Measurements from ENCODE around the gene SASH3. TPM values are rescaled to one million over a fixed set of nuclear protein-coding genes. Genes with fewer than 3 reads are reported as not detected.

SASH3 gene
- total RNA-seq, 6 experiments from 2014 or later: 1.7 to 5.7 (median 3.3) TPM

- intact Hi-C loops (cut with DNase I): no loop called here
- Histone ChIP-seq H3K9me3 (no peaks in the 10 kb centered on the region), H3K4me1 (no peaks in the 10 kb centered on the region), H3K27ac (no peak overlapping the region), H3K4me3 (no peak overlapping the region), H3K27me3 (no peaks in the 10 kb centered on the region), H3K36me3 (no peaks in the 10 kb centered on the region)
- ATAC-seq: peak; percentile 44 to 83 (median 68)
- no peak for DNase-seq
- WGBS (ENCODE audit: insufficient coverage, low coverage, low lambda C conversion rate, missing lambda C conversion rate): 33% methylated on average over 4 of the region's 4 CpGs
- TF ChIP-seq, protein P1, sequence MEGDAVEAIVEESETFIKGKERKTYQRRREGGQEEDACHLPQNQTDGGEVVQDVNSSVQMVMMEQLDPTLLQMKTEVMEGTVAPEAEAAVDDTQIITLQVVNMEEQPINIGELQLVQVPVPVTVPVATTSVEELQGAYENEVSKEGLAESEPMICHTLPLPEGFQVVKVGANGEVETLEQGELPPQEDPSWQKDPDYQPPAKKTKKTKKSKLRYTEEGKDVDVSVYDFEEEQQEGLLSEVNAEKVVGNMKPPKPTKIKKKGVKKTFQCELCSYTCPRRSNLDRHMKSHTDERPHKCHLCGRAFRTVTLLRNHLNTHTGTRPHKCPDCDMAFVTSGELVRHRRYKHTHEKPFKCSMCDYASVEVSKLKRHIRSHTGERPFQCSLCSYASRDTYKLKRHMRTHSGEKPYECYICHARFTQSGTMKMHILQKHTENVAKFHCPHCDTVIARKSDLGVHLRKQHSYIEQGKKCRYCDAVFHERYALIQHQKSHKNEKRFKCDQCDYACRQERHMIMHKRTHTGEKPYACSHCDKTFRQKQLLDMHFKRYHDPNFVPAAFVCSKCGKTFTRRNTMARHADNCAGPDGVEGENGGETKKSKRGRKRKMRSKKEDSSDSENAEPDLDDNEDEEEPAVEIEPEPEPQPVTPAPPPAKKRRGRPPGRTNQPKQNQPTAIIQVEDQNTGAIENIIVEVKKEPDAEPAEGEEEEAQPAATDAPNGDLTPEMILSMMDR (IDR thresholded peaks at IDR 0.05): no peak
- no peak for TF ChIP-seq POLR2A (IDR thresholded peaks at IDR 0.05)
These were observed 31.4 kb upstream of the SASH3 start for GRCh38 chrX:129748305-129748704.

GRCh38 chrX:129749069-129749468 lies 30.7 kb upstream of the SASH3 start:
- DNase-seq (no peak), ATAC-seq (no peak)
- TF ChIP-seq, protein P1 (IDR thresholded peaks at IDR 0.05): no peak
- no peak for TF ChIP-seq POLR2A (IDR thresholded peaks at IDR 0.05)
- H3K9me3 ChIP-seq: no peaks in the 10 kb centered on the region
- H3K4me1 ChIP-seq: no peaks in the 10 kb centered on the region
- 79% methylated on average over 2 of the region's 2 CpGs for WGBS (ENCODE audit: insufficient coverage, low coverage, low lambda C conversion rate, missing lambda C conversion rate)
- no peak overlapping the region for H3K27ac ChIP-seq
- no peak overlapping the region for H3K4me3 ChIP-seq
- no peaks in the 10 kb centered on the region for H3K27me3 ChIP-seq
- intact Hi-C loops (cut with DNase I): no loop called here
- no peaks in the 10 kb centered on the region for H3K36me3 ChIP-seq

- no peaks in the 10 kb centered on the region for H3K27me3 ChIP-seq
- H3K36me3 ChIP-seq: no peaks in the 10 kb centered on the region
- intact Hi-C loops (cut with DNase I): no loop called here
- no peak overlapping the region for H3K27ac ChIP-seq
- TF ChIP-seq POLR2A (IDR thresholded peaks at IDR 0.05): no peak
- TF ChIP-seq, protein P1 (IDR thresholded peaks at IDR 0.05): no peak
- ATAC-seq (no peak), DNase-seq (no peak)
- 41% methylated on average over 6 of the region's 8 CpGs for WGBS (ENCODE audit: insufficient coverage, low coverage, low lambda C conversion rate, missing lambda C conversion rate)
- no peaks in the 10 kb centered on the region for H3K4me1 ChIP-seq
- no peak overlapping the region for H3K4me3 ChIP-seq
- H3K9me3 ChIP-seq: no peaks in the 10 kb centered on the region
These were observed 28.8 kb upstream of the SASH3 start for GRCh38 chrX:129750971-129751370.

- no peak for ATAC-seq
- no peaks in the 10 kb centered on the region for H3K4me1 ChIP-seq
- no peak for TF ChIP-seq POLR2A (IDR thresholded peaks at IDR 0.05)
- TF ChIP-seq, protein P1 (IDR thresholded peaks at IDR 0.05): peak in 2 of 4 donors; percentile 7 to 10
- no peak for DNase-seq
- intact Hi-C loops (cut with DNase I): no loop called here
- no peak overlapping the region for H3K27ac ChIP-seq
- H3K9me3 ChIP-seq: no peaks in the 10 kb centered on the region
- no peak overlapping the region for H3K4me3 ChIP-seq
- 28% methylated on average over 11 of the region's 22 CpGs for WGBS (ENCODE audit: insufficient coverage, low coverage, low lambda C conversion rate, missing lambda C conversion rate)
- H3K36me3 ChIP-seq: no peaks in the 10 kb centered on the region
- H3K27me3 ChIP-seq: no peaks in the 10 kb centered on the region
These were observed 25.4 kb upstream of the SASH3 start for GRCh38 chrX:129754056-129755024.
